ENCODE data around the gene SLC30A3. TPM values are rescaled to one million over a fixed set of nuclear protein-coding genes. Genes with fewer than 3 reads are reported as not detected.
A peak's percentile ranks its signal among the peaks of the same experiment; 100 is the strongest.

The SLC30A3 gene, protein sequence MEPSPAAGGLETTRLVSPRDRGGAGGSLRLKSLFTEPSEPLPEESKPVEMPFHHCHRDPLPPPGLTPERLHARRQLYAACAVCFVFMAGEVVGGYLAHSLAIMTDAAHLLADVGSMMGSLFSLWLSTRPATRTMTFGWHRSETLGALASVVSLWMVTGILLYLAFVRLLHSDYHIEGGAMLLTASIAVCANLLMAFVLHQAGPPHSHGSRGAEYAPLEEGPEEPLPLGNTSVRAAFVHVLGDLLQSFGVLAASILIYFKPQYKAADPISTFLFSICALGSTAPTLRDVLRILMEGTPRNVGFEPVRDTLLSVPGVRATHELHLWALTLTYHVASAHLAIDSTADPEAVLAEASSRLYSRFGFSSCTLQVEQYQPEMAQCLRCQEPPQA
- total RNA-seq (under 0.01 TPM in 1 of 2 replicates, not detected in the other), polyA plus RNA-seq (0.12 and 0.38 TPM in 2 replicates), polyA minus RNA-seq (ENCODE audit: low replicate concordance) (0.79 and 4.2 TPM in 2 replicates)
- polyA plus RNA-seq (2012) = 0.27 and 0.73 TPM in 2 replicates

- H3K4me2 ChIP-seq (ENCODE audit: extremely low read depth, insufficient read depth, low read length) = peak within 1 kb of the TSS; percentile 68
- no peak within 1 kb of the TSS for H3K9ac ChIP-seq (ENCODE audit: insufficient read depth, low read length)
- peak within 1 kb of the TSS; percentile 6 to 52 (median 34) for H3K4me3 ChIP-seq (replicated peaks in 1 of 4; ENCODE audit: control extremely low read depth in 1 of 4, insufficient read depth in 1 of 4, low read depth in 3 of 4, low read length in 4 of 4)
- peak; percentile 35 for TF ChIP-seq EZH2 (IDR thresholded peaks at IDR 0.05; ENCODE audit: low read length, missing control alignments)
- TF ChIP-seq, protein P1, sequence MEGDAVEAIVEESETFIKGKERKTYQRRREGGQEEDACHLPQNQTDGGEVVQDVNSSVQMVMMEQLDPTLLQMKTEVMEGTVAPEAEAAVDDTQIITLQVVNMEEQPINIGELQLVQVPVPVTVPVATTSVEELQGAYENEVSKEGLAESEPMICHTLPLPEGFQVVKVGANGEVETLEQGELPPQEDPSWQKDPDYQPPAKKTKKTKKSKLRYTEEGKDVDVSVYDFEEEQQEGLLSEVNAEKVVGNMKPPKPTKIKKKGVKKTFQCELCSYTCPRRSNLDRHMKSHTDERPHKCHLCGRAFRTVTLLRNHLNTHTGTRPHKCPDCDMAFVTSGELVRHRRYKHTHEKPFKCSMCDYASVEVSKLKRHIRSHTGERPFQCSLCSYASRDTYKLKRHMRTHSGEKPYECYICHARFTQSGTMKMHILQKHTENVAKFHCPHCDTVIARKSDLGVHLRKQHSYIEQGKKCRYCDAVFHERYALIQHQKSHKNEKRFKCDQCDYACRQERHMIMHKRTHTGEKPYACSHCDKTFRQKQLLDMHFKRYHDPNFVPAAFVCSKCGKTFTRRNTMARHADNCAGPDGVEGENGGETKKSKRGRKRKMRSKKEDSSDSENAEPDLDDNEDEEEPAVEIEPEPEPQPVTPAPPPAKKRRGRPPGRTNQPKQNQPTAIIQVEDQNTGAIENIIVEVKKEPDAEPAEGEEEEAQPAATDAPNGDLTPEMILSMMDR (conservative IDR thresholded peaks at IDR 0.05 in 1 of 2, IDR thresholded peaks at IDR 0.05 in 1 of 2; ENCODE audit: low read depth in 1 of 2, low read length in 2 of 2) = no peak
- H3K79me2 ChIP-seq (ENCODE audit: control insufficient read depth, insufficient read depth, low read length) = no peaks in the 10 kb centered on the region
- DNase-seq (ENCODE audit: low read depth in 2 of 2) = peak in 1 of 2 donors; percentile 28
- peaks cover 2% of the 10 kb centered on the region for H3K4me1 ChIP-seq (ENCODE audit: control insufficient read depth, extremely low read depth, insufficient read depth, low read length)
- H3K36me3 ChIP-seq (ENCODE audit: control insufficient read depth, insufficient read depth, low read length) = no peaks in the 10 kb centered on the region
- no peaks in the 10 kb centered on the region for H4K20me1 ChIP-seq (ENCODE audit: control insufficient read depth, extremely low read depth, insufficient read depth, low read length)
- peaks cover 75% of the 10 kb centered on the region for H3K27me3 ChIP-seq (ENCODE audit: control insufficient read depth, insufficient read depth, low read length)
- H2AFZ ChIP-seq (ENCODE audit: low read length) = no peak within 1 kb of the TSS
- H3K27ac ChIP-seq (ENCODE audit: insufficient read depth, low read length) = no peak within 1 kb of the TSS
- H3K9me3 ChIP-seq (ENCODE audit: control insufficient read depth, insufficient read depth, low read depth, low read length) = no peaks in the 10 kb centered on the region
Measured at GRCh38 chr2:27262379-27263286, at the start of gene SLC30A3. Gene SLC30A3, minus strand, starts transcription at chr2:27263047. Its CDS starts 141 bp downstream, at chr2:27262906.

DNA sequence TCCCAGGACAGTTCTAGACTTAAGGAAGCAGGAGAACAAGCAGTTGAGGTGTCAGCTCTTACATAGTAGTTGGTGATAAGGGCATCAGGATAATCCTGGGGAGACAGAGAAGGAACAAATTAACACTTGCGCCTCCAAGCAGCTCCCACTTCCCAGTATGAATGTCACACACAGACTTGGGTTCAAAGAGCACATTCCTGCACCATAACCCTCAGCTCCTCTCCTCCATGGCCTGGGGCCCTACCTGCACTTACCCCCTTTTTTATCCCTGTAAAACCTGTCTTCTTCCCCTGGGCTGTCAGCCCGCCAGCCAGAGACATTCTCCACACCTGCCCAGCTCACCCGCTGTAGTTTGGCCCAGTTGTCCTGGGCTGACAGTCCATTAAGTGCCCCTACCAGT lies 49.3 kb upstream of the SLC30A3 start:
- Histone ChIP-seq H3K9me3 (ENCODE audit: control insufficient read depth, insufficient read depth, low read depth, low read length) (no peaks in the 10 kb centered on the region), H3K4me3 (replicated peaks in 1 of 4; ENCODE audit: control extremely low read depth in 1 of 4, insufficient read depth in 1 of 4, low read depth in 3 of 4, low read length in 4 of 4) (no peak overlapping the region), H3K27me3 (ENCODE audit: control insufficient read depth, insufficient read depth, low read length) (peaks cover 14% of the 10 kb centered on the region), H3K4me1 (ENCODE audit: control insufficient read depth, extremely low read depth, insufficient read depth, low read length) (no peaks in the 10 kb centered on the region), H3K36me3 (ENCODE audit: control insufficient read depth, insufficient read depth, low read length) (peaks cover 2% of the 10 kb centered on the region), H3K4me2 (ENCODE audit: extremely low read depth, insufficient read depth, low read length) (no peak overlapping the region), H3K79me2 (ENCODE audit: control insufficient read depth, insufficient read depth, low read length) (no peaks in the 10 kb centered on the region), H3K27ac (ENCODE audit: insufficient read depth, low read length) (no peak overlapping the region), H4K20me1 (ENCODE audit: control insufficient read depth, extremely low read depth, insufficient read depth, low read length) (no peaks in the 10 kb centered on the region), H2AFZ (ENCODE audit: low read length) (no peak overlapping the region), H3K9ac (ENCODE audit: insufficient read depth, low read length) (no peak overlapping the region)
- no peak for TF ChIP-seq EZH2 (IDR thresholded peaks at IDR 0.05; ENCODE audit: low read length, missing control alignments)
- TF ChIP-seq, protein P1 (conservative IDR thresholded peaks at IDR 0.05 in 1 of 2, IDR thresholded peaks at IDR 0.05 in 1 of 2; ENCODE audit: low read depth in 1 of 2, low read length in 2 of 2) = no peak
- DNase-seq (ENCODE audit: low read depth in 2 of 2) = no peak

DNA sequence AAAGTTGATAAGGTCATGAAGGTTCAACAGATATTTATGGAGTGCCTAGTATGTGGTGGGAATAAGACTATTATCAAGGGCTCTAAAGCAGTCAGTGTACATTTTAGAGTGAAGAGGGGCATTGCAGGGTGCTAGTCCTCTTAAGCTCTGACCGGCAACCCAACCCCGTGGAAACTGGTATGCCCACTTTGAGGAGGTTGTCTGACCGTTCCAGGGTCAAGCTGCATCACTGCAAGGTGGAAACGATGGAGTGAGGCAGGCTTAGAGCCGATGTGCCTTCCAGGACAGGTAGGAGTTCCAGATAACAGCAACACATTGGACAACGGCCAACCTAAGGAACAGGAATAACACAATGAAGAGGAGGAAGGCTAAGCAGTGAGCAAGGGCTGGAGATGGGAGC lies 46.8 kb upstream of the SLC30A3 start:
- no peak overlapping the region for H3K4me2 ChIP-seq (ENCODE audit: extremely low read depth, insufficient read depth, low read length)
- H2AFZ ChIP-seq (ENCODE audit: low read length) = no peak overlapping the region
- H3K9me3 ChIP-seq (ENCODE audit: control insufficient read depth, insufficient read depth, low read depth, low read length) = no peaks in the 10 kb centered on the region
- no peak for DNase-seq (ENCODE audit: low read depth in 2 of 2)
- H4K20me1 ChIP-seq (ENCODE audit: control insufficient read depth, extremely low read depth, insufficient read depth, low read length) = no peaks in the 10 kb centered on the region
- H3K9ac ChIP-seq (ENCODE audit: insufficient read depth, low read length) = no peak overlapping the region
- peaks cover 36% of the 10 kb centered on the region for H3K27me3 ChIP-seq (ENCODE audit: control insufficient read depth, insufficient read depth, low read length)
- no peak overlapping the region for H3K27ac ChIP-seq (ENCODE audit: insufficient read depth, low read length)
- H3K4me1 ChIP-seq (ENCODE audit: control insufficient read depth, extremely low read depth, insufficient read depth, low read length) = no peaks in the 10 kb centered on the region
- H3K79me2 ChIP-seq (ENCODE audit: control insufficient read depth, insufficient read depth, low read length) = no peaks in the 10 kb centered on the region
- TF ChIP-seq, protein P1 (conservative IDR thresholded peaks at IDR 0.05 in 1 of 2, IDR thresholded peaks at IDR 0.05 in 1 of 2; ENCODE audit: low read depth in 1 of 2, low read length in 2 of 2) = no peak
- peaks cover 2% of the 10 kb centered on the region for H3K36me3 ChIP-seq (ENCODE audit: control insufficient read depth, insufficient read depth, low read length)
- no peak overlapping the region for H3K4me3 ChIP-seq (replicated peaks in 1 of 4; ENCODE audit: control extremely low read depth in 1 of 4, insufficient read depth in 1 of 4, low read depth in 3 of 4, low read length in 4 of 4)

All from fibroblast of lung (primary cell).